B cell (primary cell): ENCODE measurements around the gene TESPA1. TPM values are rescaled to one million over a fixed set of nuclear protein-coding genes. Genes with fewer than 3 reads are reported as not detected.

Experiments
- ATAC-seq: fragments of 200-7000 bp; cut with Tn5 transposase; one replicate; pipeline ENCODE4 v1.10.0; 2021; ENCODE audit warnings: low read depth, mild to moderate bottlenecking, moderate number of reproducible peaks, moderate library complexity
- CTCF ChIA-PET: fragments of 350-600 bp; sonication (Branson Sonifier 250); formaldehyde crosslinking; loops from one replicate; lab custom pipeline; 2021; ENCODE audit warnings: antibody characterized with exemption, inconsistent platforms; lab: Charles Lee
- POLR2A ChIA-PET: fragments of 350-600 bp; sonication (Branson Sonifier 250); formaldehyde crosslinking; loops from one replicate; lab custom pipeline; 2021; ENCODE audit warnings: antibody characterized with exemption; lab: Charles Lee
- DNase-seq: peaks from one replicate; pipeline ENCODE4 v3.0.0; 2013
- H2AFZ ChIP-seq: 2 replicates; pipeline ENCODE4 v1.6.1; 2012; ENCODE audit warnings: mild to moderate bottlenecking, low read depth, low read length; ENCODE audit not compliant: insufficient read depth, poor library complexity, severe bottlenecking
- H3K27ac ChIP-seq, 2 donors: 1 replicate in 1 of 2; 2 replicates in 1 of 2; pipeline ENCODE4 v1.5.1; 2012 to 2013; ENCODE audit warnings: low read length in 2 of 2, mild to moderate bottlenecking in 2 of 2, moderate library complexity in 1 of 2
- H3K27me3 ChIP-seq, 4 experiments: fragments of 200-600 bp in 1 of 4; sonication (generic) in 1 of 4; replicated peaks in 1 of 4; 1 replicate in 2 of 4; 2 replicates in 2 of 4; pipeline versions ENCODE4 v1.6.1 to v1.7.0; 2013 to 2016; ENCODE audit warnings: low read length in 3 of 4, mild to moderate bottlenecking in 2 of 4, mixed read lengths in 1 of 4, moderate library complexity in 1 of 4; ENCODE audit not compliant: insufficient read depth in 4 of 4, control insufficient read depth in 3 of 4; ENCODE audit errors: control extremely low read depth in 1 of 4
- H3K36me3 ChIP-seq, 2 experiments: replicated peaks in 1 of 2; 1 replicate in 1 of 2; 2 replicates in 1 of 2; pipeline versions ENCODE4 v1.6.1 to v1.7.1; 2013; ENCODE audit warnings: low read length in 1 of 2; ENCODE audit not compliant: insufficient read depth in 2 of 2, control insufficient read depth in 1 of 2; ENCODE audit errors: control extremely low read depth in 1 of 2, extremely low read depth in 1 of 2
- H3K4me1 ChIP-seq, 2 donors: fragments of 200-600 bp in 1 of 2; sonication (generic) in 1 of 2; 1 replicate in 1 of 2; 2 replicates in 1 of 2; pipeline versions ENCODE4 v1.5.1 to v1.6.1; 2013 to 2017; ENCODE audit warnings: low read length in 2 of 2; ENCODE audit not compliant: control insufficient read depth in 2 of 2, insufficient read depth in 2 of 2
- H3K4me2 ChIP-seq: replicated peaks from 2 replicates; pipeline ENCODE3; 2012; ENCODE audit warnings: mild to moderate bottlenecking, low read depth, low read length; ENCODE audit not compliant: poor library complexity, severe bottlenecking
- H3K4me3 ChIP-seq, 5 experiments: fragments of 200-600 bp in 1 of 5; sonication (generic) in 1 of 5; 1 replicate in 3 of 5; 2 replicates in 2 of 5; pipeline versions ENCODE4 v1.5.1 to v1.7.0; 2011 to 2016; ENCODE audit warnings: low read length in 4 of 5, mild to moderate bottlenecking in 4 of 5, low read depth in 2 of 5, control low read depth in 1 of 5, moderate library complexity in 1 of 5; ENCODE audit not compliant: insufficient read depth in 1 of 5; ENCODE audit errors: control extremely low read depth in 1 of 5, extremely low read depth in 1 of 5
- H3K79me2 ChIP-seq: fragments of 200-600 bp; sonication (generic); one replicate; pipeline ENCODE4 v1.6.0; 2016; ENCODE audit warnings: low read length; ENCODE audit not compliant: control insufficient read depth, insufficient read depth
- H3K9ac ChIP-seq: fragments of 200-600 bp; sonication (generic); 2 replicates; pipeline ENCODE4 v1.6.1; 2017; ENCODE audit warnings: mild to moderate bottlenecking, low read length, moderate library complexity
- H3K9me3 ChIP-seq, 3 donors: one replicate each; pipeline versions ENCODE4 v1.6.1 to v1.7.1; 2013; ENCODE audit warnings: low read length in 2 of 3; ENCODE audit not compliant: control insufficient read depth in 2 of 3, insufficient read depth in 1 of 3; ENCODE audit errors: control extremely low read depth in 1 of 3
- H4K20me1 ChIP-seq: 2 replicates; pipeline ENCODE4 v1.6.0; 2012; ENCODE audit warnings: mild to moderate bottlenecking, low read length; ENCODE audit not compliant: insufficient read depth, control insufficient read depth, poor library complexity, severe bottlenecking
- H3K27ac Mint-ChIP-seq: one replicate; pipeline ENCODE4 v1.8.0; 2021; ENCODE audit warnings: mixed read lengths
- H3K27me3 Mint-ChIP-seq: one replicate; pipeline ENCODE4 v1.8.0; 2021; ENCODE audit warnings: mixed read lengths
- H3K4me1 Mint-ChIP-seq: one replicate; pipeline ENCODE4 v1.8.0; 2021; ENCODE audit warnings: mixed read lengths
- H3K4me3 Mint-ChIP-seq: one replicate; pipeline ENCODE4 v1.8.0; 2021; ENCODE audit warnings: mixed read lengths
- H3K9me3 Mint-ChIP-seq: one replicate; pipeline ENCODE4 v1.8.0; 2022; ENCODE audit warnings: mixed read lengths; ENCODE audit not compliant: insufficient read depth
- CTCF ChIP-seq: fragments of 200-600 bp; IDR thresholded peaks from one replicate; pipeline ENCODE4 v1.8.0; 2022; ENCODE audit warnings: antibody characterized with exemption, mild to moderate bottlenecking
- EZH2 ChIP-seq: IDR thresholded peaks from 2 replicates; pipeline ENCODE4 v1.6.1; 2012; ENCODE audit warnings: borderline replicate concordance, low read depth, mild to moderate bottlenecking, moderate library complexity, low read length; ENCODE audit not compliant: insufficient read depth, poor library complexity, severe bottlenecking
- whole genome bisulfite sequencing: methylation state at CpG from one replicate; pipeline ENCODE4 v1.1.5; 2013; ENCODE audit warnings: missing lambda C conversion rate; ENCODE audit not compliant: insufficient coverage; 5-methylcytosine and 5-hydroxymethylcytosine counted together
- intact Hi-C: fragments of 100-400 bp; cut with micrococcal nuclease; formaldehyde crosslinking; loops from one replicate; pipeline ENCODE4 v1.10.0; 2022
- polyA plus RNA-seq: library from polyadenylated mRNA; depleted of rRNA; stranded (reverse); fragments of >200 nt; gene quantifications from 2 replicates; pipeline ENCODE4 v1.2.3, GENCODE V29; 2012
- total RNA-seq, 2 donors: library from RNA; stranded (reverse); fragments of 120-200 nt in 1 of 2; gene quantifications; 1 replicate in 1 of 2; 2 replicates in 1 of 2; pipeline versions ENCODE4 v1.2.3 to v1.2.4, GENCODE V29; 2013 to 2022

Gene TESPA1
- total and polyA plus RNA-seq, 2 donors (not counting 1 experiment from before 2014, with no cell fraction given), result 9.5 to 19.0 TPM

- no CpG with 5 or more reads among the region's 1 CpG for WGBS
- ChIA-PET CTCF (no interaction called here), POLR2A (no interaction called here)
Observed at GRCh38 chr12:54934419-54934818, 50.1 kb downstream of the TESPA1 start.

DNA sequence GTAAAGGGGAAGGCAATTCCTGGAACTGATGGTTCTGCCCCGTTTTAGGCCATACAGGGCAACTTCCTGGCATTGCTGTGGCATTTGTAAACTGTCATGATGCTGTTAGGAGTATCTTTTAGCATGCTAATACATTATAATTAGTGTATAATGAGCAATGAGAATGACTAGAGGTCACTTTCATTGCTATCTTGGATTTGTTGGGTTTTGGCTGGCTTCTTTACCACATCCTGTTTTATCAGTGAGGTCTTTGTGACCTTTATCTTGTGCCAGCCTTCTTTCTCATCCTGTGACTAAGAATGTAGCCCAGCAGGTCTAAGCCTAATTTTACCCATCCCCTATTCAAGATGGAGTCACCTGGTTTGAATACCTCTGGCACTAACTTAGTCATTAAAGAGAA, 51.2 kb downstream of the TESPA1 start:
- H2AFZ ChIP-seq, result no peak overlapping the region
- no peak for ATAC-seq
- H3K4me2 ChIP-seq, result no peak overlapping the region

More at GRCh38 chr12:54934419-54934818, 50.1 kb downstream of the TESPA1 start:
- no peak overlapping the region for H2AFZ ChIP-seq
- Mint-ChIP-seq H3K4me1 (peaks cover 9% of the 10 kb centered on the region), H3K9me3 (peaks cover 16% of the 10 kb centered on the region), H3K27me3 (no peaks in the 10 kb centered on the region), H3K4me3 (no peak overlapping the region), H3K27ac (no peak overlapping the region)
- H3K9me3 ChIP-seq, result peaks cover 0 to 14% (median 9%) of the 10 kb centered on the region in 3 donors
- H3K9ac ChIP-seq, result no peak overlapping the region
- TF ChIP-seq EZH2, result no peak
- TF ChIP-seq CTCF, result no peak
- intact Hi-C loops, result no loop called here
- DNase-seq, result no peak
- H3K36me3 ChIP-seq, result no peaks in the 10 kb centered on the region
- H3K27me3 ChIP-seq, result no peaks in the 10 kb centered on the region
- no peak overlapping the region for H3K4me3 ChIP-seq
- peaks cover 0 to 3% of the 10 kb centered on the region in 2 donors for H3K4me1 ChIP-seq
- H3K79me2 ChIP-seq, result no peaks in the 10 kb centered on the region
- no peak overlapping the region for H3K4me2 ChIP-seq
- H3K27ac ChIP-seq, result no peak overlapping the region
- ATAC-seq, result no peak
- no peaks in the 10 kb centered on the region for H4K20me1 ChIP-seq

More for the DNA sequence above, 51.2 kb downstream of the TESPA1 start:
- Mint-ChIP-seq H3K27me3 (no peaks in the 10 kb centered on the region), H3K27ac (no peak overlapping the region), H3K9me3 (peaks cover 18% of the 10 kb centered on the region), H3K4me1 (peaks cover 9% of the 10 kb centered on the region), H3K4me3 (no peak overlapping the region)
- H3K36me3 ChIP-seq, result no peaks in the 10 kb centered on the region
- H3K27me3 ChIP-seq, result no peaks in the 10 kb centered on the region
- no peaks in the 10 kb centered on the region for H3K79me2 ChIP-seq
- H3K4me3 ChIP-seq, result no peak overlapping the region
- DNase-seq, result no peak
- POLR2A ChIA-PET, result no interaction called here
- no CpG with 5 or more reads among the region's 1 CpG for WGBS
- H3K9me3 ChIP-seq, result peaks cover 0 to 17% (median 9%) of the 10 kb centered on the region in 3 donors
- intact Hi-C loops, result no loop called here
- TF ChIP-seq CTCF (no peak), EZH2 (no peak)
- no peaks in the 10 kb centered on the region for H4K20me1 ChIP-seq
- H3K4me1 ChIP-seq, result peaks cover 0 to 3% of the 10 kb centered on the region in 2 donors
- no peak overlapping the region for H3K27ac ChIP-seq
- CTCF ChIA-PET, result no interaction called here
- no peak overlapping the region for H3K9ac ChIP-seq
